Activated CD8-positive, alpha-beta memory T cell treated with anti-CD3 and anti-CD28 coated beads for 24 hours (primary cell): Measurements from ENCODE around the gene ZNF48.

Source experiments
- DNase-seq: peaks from one replicate; pipeline ENCODE4 v3.0.0-alpha.2; 2020

The ZNF48 gene

DNA sequence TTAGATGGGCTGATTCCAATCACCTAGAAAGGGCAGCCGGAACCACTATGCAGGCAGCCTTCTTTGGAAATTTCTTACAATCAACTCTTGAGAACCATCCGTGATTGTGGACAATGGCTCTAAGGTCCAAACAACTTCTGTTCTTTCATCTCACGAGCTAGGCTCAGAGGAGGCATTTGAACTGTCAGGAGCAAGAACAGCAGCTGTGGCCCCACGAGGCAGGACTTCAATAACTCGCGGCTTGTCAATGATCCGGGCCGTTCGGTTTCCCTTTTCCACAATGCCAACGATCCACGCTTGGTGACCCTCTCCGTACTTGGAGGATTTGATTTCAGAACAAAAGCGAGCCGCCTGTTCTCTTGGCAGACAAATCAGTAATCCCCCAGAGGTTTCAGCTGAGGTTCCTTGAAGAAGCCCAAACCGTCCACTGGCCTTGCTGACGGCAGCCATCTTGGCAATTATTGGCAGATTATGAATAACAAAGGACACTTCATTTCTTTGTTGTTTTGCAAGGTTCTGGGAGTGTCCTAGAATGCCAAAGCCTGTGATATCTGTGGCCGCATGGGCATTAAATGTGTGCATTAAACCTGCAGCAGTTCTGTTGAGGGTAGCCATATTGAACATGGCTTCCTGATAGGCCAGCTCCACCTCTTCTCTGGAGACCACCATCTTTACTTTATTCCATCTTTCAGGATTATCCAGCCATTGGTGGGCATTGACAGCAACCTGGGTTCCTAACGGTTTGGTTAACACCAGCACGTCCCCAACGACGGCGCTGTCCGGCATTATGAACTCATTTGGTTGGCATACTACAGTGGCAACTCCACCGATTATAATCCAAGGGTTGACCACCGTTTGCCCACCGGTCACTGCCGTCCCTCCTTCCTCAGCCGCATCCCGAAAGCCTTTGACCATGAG lies 49.3 kb downstream of the ZNF48 start:
- no peak for DNase-seq

DNA sequence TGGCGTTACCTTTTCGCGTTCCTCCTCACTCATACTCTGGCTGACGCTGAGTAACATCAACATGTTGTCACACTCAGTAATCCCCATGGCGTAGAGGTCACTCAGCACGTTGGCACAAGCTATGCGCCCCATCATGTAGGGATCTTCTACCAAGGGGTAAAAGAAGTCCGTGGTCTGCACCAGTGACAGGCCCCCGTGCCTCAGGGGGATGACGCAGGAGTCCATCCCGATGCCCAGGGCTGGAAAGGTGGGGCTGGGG lies 49.9 kb downstream of the ZNF48 start:
- no peak for DNase-seq

GRCh38 chr16:30445408-30446202 lies 50.4 kb downstream of the ZNF48 start, which contains the start of gene SEPHS2:
Gene SEPHS2 (minus strand): TSS chr16:30445874. CDS start chr16:30445727, 147 bp downstream.
- peak; percentile 99 for DNase-seq

- no peak for DNase-seq
Observed at GRCh38 chr16:30446203-30446595, 51.0 kb downstream of the ZNF48 start.

DNA sequence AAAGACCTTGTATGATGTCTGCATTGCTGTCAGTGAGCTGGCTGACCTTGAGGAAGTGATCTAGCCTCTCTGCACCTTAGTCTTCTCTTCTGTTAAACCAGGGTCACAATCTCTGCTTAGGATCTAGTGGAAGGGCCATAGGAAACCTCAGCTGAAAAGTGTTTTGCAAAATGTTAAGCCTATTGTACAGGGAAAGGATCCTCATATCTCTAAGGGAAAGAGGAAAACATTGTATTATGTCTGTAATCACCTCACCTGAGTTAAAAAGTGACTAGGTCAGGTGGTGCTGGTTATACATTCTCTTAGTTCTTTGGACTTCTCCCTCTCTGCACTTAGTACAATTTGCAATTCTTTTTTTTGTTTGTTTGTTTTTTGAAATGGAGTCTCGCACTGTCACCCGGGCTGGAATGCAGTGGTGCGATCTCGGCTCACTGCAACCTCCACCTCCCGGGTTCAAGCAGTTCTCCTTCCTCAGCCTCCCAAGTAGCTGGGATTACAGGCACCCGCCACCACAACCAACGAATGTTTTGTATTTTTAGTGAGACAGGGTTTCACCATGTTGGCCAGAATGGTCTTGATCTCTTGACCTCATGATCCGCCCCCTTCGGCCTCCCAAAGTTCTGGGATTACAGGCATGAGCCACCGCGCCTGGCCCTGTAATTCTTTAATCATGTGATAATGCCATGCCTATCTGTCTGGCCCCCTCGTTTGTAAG lies 52.4 kb downstream of the ZNF48 start:
- no peak for DNase-seq

DNA sequence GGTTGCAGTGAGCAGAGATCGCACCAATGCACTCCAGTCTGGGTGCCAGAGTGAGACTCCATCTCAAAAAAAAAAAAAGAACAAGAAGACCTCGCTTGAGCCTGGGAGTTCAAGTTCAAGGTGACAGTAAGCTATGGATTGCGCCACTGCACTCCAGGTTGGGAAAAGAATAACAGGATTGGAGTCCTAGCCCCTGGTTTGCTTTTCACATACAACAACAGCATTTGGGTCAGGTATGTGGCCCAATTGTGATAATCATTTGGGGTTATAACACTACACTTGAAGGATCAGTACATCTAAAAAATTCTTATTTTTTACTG lies 53.9 kb downstream of the ZNF48 start:
- no peak for DNase-seq
